HG03442 (cell line): ENCODE measurements around the gene PTGER1.
A peak's percentile ranks its signal among the peaks of the same experiment; 100 is the strongest.

Experiments
- ATAC-seq: cut with Tn5 transposase; IDR thresholded peaks from one replicate; pipeline ENCODE4 v1.9.1; 2021; ENCODE audit warnings: mild to moderate bottlenecking, moderate library complexity; ENCODE audit not compliant: unreplicated experiment

Gene PTGER1

DNA sequence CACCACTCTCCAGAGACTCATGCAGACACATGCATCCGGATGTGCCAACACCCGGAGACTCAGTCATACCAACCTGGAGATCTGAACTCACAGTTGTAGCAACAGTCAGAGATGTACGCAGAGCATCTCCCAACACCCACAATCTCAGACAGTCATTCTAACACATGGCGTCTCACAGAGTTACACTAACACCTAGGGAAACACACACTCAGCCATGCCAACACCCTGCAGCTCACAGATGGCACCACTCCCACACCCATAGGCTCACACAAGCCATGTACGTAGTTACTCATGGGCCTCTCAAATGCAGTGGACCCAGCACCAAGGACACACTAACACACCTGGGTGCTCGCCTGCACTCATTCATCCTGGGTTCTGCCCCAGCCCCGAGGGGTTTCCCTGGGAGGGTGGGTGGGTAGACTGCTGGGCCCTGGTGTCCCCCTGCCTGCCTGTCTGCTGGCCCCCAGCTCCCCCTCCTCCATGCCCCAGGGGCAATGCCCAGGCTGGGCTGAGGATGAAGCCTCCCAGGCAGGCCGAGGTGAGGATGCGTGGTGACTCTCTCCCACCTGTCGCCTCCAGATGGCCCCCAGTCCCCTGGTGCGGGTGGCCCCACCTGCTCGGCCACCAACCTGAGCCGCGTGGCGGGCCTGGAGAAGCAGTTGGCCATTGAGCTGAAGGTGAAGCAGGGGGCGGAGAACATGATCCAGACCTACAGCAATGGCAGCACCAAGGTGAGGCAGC is 32.1 kb downstream of the PTGER1 start:
- ATAC-seq: no peak

DNA sequence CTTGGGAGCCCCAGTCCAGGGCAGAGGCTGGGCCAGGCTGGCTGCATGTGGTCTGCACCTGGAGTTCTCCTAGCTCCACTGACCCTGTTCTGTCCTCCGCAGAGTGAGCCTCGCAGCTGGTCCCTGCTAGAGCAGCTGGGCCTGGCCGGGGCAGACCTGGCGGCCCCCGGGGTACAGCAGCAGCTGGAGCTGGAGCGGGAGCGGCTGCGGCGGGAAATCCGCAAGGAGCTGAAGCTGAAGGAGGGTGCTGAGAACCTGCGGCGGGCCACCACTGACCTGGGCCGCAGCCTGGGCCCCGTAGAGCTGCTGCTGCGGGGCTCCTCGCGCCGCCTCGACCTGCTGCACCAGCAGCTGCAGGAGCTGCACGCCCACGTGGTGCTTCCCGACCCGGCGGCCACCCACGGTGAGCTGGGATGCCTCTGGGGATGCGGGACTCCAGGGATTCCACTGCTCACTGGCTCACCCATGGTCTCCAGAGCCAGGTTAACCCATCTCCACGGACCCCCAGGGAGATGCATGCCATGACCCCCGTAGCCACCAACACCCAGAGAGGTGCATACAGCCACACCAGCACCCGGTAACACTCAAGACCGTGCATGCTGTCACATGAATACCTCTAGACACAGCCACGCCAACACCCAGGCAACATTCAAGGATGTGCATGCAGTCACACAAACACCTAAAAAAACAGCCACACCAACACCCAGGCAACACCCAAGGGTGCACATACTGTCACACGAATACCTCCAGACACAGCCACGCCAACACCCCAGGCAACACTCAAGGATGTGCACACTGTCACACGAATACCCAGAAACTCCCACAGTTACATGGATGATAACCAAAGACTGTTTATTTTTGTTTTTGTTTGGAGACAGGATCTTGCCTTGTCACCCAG is 33.9 kb downstream of the PTGER1 start:
- no peak for ATAC-seq

DNA sequence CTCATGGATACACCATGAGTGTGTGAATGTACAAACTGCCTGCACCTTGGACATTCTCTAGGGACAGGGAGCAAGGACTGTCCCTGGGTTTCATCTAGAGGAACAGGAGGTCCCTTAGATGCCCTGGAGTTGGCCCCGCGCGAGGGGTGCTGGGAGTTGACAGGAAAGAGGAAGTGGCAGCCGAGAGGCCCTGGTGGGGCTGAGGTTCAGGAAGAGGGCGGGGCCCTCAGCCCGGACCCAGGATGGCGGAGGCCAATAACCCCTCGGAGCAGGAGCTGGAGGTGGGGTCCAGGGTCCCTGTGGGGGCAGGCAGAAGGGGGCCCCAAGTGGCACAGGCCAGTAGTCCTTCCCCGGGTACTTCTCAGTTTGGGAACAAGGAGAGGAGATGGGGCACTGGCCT is 35.1 kb downstream of the PTGER1 start:
- ATAC-seq: peak; percentile 72

DNA sequence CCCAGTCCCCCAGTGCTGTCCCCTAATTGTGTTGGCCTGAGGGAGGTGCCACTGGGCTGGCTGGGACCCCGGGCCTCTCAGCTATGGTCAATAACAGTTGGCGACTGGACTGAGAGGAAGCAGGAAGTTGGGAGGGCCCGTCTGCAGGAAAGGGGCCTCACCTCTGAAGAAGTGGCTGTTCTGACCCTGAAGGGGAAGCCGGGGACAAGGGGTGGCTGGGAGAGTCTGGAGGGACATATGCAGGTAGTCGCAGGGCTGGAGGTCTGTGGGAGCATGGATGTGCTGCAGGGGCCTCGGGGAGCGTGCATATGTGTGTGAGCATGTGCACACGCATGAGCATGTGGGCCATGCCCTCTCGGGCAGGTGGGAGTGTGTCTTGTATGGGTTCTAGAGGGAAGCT is 36.1 kb downstream of the PTGER1 start:
- no peak for ATAC-seq

DNA sequence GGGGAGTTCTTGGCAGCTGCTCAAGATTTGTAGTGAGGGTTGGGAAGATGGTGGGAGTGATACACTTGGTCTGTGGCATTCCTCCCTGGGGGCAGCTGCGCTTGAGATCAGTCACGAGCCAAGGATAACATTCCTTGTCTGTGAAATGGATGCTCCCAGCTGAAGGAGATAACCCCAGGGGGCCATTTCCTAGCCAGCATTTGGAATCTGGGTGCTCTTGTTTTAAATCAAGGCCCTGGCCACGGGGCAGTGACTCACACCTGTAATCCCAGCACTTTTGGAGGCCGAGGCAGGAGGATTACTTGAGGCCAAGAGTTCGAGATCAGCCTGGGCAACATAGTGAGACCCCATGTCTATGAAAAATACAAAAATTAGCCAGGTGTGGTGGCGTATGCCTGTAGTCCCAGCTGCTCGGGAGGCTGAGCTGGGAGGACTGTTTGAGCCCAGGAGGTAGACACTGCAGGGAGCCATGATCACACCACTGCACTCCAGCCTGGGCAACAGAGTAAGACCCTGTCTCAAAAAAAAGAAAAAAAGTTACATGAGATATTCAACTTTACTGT is 37.5 kb downstream of the PTGER1 start:
- ATAC-seq: no peak

DNA sequence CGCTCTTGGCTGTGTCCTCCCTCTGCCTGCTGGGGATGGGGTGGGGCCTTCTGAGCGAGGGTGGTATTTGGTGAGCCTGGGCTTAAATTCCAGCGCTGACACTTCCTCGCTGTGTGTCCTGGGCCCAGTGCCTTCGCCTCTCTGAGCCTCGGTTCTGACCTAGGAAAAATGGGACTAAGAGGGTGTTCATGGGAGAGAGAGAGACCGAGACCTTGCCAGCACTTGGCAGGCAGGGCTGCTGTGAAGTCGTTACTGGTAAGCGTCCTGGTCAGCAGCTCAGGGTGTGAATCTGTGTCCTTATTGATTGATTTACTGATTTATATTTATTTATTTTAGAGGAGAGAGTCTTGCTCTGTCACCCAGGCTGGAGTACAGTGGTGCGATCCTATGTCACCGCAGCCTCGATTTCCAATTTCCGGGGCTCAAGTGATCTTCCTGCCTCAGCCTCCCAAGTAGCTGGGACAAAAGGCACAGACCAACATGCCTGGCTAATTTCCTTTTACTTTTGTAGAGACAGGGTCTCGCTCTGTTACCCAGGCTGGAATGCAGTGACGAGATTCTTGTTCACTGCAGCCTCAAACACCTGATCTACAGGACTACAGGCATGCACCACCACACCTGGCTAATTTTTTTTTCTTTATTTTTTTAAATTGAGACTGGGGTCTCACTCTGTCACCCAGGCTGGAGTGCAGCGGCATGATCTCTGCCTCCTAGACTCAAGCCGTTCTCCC is 39.7 kb downstream of the PTGER1 start:
- no peak for ATAC-seq

DNA sequence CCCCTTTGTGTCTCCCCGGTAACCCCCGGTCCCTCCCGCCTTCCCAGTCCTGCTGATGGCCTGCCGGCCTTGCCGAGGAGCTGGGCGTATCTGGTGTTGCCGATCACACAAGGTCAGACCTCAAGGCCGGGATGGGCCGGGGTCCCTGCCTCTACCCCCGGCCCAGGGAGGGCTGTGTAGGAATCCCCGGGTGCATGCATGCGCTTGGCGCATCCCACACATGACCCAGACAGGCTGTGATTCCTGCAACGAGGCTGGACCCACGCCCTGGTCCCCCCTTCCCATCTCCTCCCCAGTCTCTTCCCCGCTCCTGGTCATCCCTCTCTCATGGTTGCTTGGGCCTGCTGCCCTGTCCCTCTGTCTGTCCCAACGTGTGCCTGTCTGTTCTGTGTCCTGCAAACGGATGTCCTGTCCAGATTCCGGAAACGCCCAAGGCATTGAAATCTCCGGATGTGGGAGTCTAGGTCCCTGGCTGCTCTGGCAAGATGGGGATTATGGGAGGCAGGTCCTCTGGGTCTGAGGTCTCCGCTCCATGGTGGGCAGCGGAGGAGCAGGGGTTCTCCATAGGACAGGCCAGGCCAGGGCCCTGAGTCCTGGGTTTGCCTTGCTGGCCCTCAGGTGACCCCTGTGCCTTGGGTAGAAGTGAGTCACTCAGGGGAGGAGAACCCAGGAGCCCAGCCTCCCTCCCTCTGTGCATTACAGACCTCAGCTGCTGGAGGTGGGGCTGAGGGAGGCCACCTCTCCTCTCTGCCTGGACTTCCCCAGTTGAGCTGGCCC is 40.4 kb downstream of the PTGER1 start:
- no peak for ATAC-seq

DNA sequence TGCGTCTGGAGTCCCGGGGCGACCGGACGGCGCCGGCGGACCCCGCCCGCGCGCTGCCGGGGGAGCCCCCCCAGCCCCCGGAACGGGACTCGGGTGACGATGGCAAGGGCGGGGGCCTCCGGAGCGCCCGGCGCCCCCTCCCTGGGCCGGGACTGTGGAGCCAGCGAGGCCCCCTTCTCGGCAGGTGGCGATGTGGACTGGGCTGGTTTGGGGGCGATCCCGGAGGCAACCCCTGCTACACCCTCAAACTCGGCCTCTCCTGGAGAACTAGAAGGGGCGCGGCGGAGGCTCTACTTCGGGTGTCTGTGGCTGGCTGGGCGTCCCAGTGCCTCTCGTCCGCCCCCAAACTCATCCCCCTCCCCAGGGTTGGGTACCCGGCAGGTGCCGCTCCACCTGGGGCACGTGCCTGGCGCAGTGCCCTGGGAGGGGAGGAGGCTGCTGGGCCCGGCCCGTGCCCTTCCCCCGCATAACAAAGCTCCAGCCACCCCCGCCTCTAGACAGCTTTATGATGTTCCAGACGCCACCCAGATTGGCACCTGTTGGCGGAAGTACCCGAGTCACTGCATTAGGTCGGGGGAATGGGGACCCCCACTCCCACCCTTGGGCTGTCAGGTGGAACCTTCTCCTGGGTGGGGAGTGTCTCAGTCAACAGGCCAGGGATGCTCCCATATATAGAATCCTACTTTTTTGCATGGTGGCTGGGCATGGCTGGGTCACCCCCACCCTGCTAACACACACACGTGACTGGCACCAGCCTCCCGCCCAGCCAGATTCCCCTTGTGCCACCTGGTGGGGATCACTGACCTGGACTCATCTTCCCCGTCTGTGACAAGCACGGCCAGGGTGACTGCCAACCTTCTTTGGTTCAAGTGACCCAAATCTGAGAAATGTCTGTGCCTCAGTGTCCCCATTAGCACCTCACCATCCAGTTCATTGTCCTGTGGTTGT is 41.3 kb downstream of the PTGER1 start:
- ATAC-seq: peak; percentile 22

DNA sequence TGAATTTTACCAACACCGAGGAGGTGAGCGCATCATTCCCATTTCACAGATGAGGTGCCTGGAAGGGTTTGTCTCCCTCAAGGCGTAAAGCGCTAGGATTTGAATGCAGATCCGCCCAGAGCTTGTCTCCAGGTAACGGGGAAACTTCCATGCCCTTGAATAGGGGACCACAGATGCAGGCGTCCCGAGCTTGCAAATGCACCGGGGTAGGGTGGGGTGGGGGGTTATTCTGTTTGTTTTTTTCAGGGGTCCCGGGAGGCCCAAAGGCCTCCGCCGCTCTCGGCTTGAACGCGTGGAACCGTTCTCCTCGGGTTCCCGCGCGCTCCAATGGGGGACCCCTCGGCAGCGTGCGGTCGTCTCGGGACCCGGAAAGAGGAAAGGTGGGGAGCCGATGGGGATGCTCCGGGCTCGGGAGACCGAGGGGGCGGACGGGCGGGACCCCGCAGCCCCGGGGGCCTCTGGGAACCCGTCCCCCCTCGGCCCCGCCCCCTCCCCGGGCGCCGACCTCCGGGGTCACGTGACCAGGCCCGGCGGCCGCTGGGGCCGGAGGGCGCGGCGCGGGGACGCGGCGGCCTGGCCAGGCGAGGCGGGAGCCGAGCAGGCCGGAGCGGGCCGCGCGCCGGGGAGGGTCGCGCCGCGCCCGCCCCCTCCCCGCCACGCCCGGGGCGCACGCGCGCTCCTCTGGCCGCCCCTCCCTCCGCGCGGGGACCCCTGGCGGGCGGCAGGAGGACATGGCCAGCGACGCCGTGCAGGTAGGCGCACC is 42.2 kb downstream of the PTGER1 start, which contains the start of gene PKN1:
PKN1 (plus strand) TSS at position 516 of the 763 bp plus-strand sequence; CDS start at position 732, 216 bp downstream.
- ATAC-seq: peak; percentile 40

DNA sequence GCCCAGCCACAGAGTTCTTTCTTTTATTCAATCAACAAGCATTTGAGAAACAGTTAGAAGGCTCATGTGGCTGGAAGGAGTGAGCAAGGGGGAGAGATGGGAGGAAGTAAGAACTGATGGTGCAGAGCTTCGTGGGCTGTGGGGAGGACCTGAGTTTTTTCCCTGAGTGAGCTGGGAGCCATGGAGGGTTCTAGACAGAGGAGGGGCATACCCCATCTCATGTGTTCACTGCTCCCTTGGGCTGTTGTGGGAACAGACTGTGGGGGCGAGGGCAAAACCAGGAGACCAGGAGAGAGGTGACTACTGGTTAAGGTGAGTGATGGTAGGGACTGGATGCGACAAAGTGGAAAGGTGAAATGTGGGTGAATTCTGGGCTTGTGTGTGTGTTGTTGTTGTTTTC is 44.4 kb downstream of the PTGER1 start:
- ATAC-seq: no peak

DNA sequence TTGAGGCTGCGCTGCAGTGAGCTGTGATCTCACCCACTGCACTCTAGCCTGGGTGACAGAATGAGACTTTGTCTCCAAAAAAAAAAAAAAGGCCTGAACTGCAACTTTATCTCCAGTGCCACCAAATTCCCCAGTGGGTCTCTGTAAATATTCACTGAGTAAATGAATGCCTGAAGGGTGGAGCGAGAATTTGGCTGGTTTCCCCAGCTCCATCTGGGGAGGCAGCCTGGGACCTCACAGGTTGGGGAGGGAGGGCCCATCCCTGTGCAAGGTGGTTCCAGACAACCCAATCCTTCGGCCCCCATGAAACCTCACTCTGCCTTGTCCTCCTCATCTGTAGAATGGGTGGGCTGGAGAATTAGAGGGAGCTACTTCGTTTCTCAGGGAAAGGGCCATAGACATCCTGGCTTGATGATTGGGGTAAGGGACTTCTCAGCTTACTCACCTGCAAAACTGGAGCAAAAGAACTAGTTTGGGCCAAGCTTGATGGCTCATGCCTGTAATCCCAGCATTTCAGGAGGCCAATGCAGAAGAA is 46.2 kb downstream of the PTGER1 start:
- ATAC-seq: no peak

DNA sequence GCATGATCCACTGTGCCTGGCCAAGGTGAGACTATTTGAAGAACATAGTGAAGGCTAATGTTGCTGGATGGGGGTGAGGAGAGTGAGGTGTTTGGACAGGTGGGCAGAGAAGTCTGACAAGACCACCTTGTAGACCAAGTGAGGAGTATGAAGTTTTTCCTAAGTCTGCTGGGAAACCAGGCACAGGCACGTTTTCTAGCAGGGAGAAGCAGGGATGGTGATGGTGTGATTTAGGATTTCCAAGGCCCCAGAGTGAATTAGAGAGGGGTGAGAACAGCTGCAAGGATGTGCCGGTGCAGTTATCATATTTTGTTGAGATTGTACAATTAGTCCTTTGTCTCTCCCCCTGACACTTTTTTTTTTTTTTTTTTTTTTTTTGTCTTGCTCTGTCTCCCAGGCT is 47.7 kb downstream of the PTGER1 start:
- ATAC-seq: no peak

DNA sequence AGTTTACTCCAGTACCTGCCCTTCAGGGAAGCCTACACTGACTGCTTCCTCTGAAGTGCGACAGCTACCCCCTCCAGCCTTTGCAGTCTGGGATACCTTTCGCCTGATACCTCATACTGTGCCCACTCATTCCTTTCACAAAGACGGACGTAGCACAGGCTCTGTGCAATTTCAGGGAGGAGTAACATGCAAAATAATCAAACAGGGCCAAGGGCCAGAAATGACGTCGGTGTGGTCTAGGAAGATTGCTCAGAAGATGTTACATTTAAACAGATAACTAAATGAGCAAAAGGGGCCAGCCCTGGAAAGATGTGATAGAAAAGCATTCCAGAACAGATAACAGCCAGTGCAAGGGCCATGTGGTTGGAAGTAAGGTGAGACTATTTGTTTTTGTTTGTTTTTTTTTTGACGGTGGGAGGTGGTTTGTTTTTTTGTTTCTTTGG is 49.4 kb downstream of the PTGER1 start:
- ATAC-seq: no peak
